GM21529 (cell line): ENCODE results near the gene SOX30.
A peak's percentile ranks its signal among the peaks of the same experiment; 100 is the strongest.

ENCODE experiments used
- ATAC-seq: cut with Tn5 transposase; IDR thresholded peaks from one replicate; pipeline ENCODE4 v1.9.1; 2021; ENCODE audit not compliant: unreplicated experiment

SOX30 gene

DNA sequence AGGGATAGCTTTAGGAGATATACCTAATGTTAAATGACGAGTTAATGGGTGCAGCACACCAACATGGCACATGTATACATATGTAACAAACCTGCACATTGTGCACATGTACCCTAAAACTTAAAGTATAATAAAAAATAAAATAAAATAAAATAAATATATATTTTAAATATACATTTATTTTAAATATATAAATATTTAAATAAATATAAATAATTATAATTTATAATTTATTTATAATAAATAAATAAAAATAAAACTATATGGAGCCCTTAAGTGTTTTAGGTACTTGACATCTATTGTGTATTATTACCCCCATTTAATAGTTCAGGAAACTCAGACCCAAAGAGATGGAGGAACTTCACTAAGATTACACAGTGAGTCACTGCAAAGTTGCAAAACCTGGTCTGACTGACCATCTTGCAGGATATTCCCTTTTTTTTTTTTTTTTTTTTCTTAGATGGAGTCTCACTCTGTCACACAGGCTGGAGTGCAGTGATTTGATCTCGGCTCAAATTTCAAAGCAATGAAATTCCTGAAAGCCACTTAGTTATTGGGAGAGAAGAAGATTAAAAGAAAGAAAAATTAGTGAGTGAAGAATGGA is 13.3 kb upstream of the SOX30 start:
- no peak for ATAC-seq

DNA sequence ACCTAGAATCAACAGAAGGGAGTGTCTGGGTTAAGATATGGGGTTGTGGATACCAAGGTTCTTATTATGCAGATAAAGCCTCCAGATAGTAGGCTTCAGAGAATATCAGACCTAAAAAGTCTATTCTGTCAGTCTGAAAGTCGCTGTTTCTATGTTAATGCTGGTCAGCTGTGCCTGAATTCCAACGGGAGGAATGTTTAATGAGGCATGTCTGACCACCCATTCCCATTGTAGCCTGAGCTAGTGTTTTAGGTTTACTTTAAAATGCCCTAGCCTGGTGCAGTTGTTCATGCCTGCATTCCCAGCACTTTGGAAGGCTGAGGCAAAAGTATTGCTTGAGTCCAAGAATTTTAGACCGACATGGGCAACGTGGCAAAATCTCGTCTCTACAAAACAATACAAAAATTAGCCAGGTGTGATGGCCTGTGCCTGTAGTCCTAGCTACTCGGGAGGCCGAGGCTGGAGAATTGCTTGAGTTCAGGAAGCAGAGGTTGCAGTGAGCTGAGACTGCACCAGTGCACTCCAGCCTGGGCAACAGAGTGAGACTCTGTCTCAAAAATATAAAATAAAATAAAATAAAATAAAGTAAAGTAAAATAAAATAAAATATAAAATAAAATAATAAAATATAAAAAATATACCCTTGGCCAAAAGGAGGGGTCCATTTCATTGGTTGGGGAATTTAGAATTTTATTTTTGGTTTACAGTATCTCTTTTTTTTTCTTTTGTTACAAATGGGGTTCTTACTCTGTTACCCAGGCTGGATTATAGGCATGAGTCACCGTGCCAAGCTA is 7.8 kb upstream of the SOX30 start:
- ATAC-seq, result no peak

DNA sequence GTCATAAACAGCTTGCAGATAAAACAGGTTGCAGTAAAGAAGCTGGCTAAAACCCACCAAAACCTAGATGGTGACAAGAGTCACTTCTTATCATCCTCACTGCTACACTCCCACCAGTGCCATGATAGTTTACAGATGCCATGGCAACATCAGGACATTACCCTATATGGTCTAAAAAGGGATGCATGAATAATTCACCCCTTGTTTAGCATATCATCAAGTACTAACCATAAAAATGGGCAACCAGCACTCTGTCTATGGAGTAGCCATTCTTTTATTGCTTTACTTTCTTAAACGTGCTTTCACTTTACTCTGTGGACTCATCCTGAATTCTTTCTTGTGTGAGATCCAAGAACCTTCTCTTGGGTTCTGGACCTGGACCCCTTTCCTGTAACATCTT is 6.7 kb upstream of the SOX30 start:
- no peak for ATAC-seq

GRCh38 chr5:157657516-157657915 is 5.3 kb upstream of the SOX30 start:
- ATAC-seq, result no peak

DNA sequence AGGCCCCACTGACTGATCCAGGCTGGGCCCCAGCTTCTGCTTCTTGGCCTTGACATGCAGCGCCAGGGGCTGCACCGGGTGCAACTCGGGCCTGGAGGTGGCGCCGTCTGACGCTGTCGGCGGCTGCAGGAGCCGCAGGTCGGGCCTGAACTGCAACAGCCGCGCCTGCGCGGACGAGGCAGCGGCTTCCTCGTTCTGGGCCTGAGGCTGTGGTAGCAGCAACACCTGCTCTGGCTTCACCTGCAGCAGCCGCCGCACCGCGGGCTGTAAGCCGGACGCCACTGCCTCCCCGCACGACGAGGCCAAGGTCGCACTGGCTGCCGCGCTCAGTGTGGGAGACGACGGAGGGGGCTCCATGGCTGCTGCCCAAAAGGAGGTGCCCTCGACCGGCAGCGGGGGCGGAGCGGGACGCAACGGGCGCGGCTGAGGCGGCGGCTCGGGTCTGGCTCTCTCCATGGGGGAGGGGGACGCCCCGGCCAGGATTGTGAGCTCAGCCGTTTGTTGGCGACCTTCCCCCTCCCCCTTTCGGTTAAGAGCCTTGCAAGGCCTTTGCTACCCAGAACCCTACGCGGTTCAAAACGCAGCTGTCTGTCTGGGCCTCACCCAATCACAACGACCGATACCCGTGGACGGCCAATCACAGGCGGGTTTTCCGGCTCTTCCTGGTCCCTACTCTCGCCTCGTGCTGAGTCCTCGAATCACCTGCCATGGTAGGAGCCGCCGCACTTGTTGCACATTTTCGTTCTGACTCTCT is 438 bp downstream of the SOX30 start:
- ATAC-seq, result peak; percentile 92

- ATAC-seq, result no peak
Measured at GRCh38 chr5:157650991-157651611, 1.1 kb downstream of the SOX30 start.

GRCh38 chr5:157649101-157649500 is 3.1 kb downstream of the SOX30 start:
- no peak for ATAC-seq

- ATAC-seq, result no peak
Measured at GRCh38 chr5:157648275-157648990, 3.8 kb downstream of the SOX30 start.

GRCh38 chr5:157640406-157641066 is 11.7 kb downstream of the SOX30 start:
- no peak for ATAC-seq

- no peak for ATAC-seq
Measured at GRCh38 chr5:157630341-157630740, 21.9 kb downstream of the SOX30 start.

- no peak for ATAC-seq
Measured at GRCh38 chr5:157626831-157627230, 25.4 kb downstream of the SOX30 start.

- no peak for ATAC-seq
Measured at GRCh38 chr5:157624144-157624543, 28.1 kb downstream of the SOX30 start.

DNA sequence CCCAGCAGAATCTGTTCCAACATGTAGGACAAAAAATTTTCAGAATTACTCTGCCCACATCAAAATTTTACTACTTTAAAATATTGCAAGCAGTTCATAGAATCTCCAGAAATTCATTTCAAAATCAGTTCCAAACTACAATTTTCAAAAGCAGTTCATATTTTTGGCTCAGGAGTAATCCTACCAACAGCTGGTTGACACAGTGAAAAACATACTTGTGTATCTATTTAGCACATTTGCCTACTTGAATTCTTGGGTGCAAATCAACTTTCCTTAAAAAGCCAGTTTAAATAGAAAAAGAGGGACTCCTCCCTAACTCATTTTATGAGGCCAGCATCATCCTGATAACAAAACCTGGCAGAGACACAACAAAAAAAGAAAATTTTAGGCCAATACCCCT is 31.5 kb downstream of the SOX30 start:
- no peak for ATAC-seq

- ATAC-seq, result no peak
Measured at GRCh38 chr5:157618191-157618765, 34.0 kb downstream of the SOX30 start.

GRCh38 chr5:157616785-157617184 is 35.5 kb downstream of the SOX30 start:
- ATAC-seq, result no peak

DNA sequence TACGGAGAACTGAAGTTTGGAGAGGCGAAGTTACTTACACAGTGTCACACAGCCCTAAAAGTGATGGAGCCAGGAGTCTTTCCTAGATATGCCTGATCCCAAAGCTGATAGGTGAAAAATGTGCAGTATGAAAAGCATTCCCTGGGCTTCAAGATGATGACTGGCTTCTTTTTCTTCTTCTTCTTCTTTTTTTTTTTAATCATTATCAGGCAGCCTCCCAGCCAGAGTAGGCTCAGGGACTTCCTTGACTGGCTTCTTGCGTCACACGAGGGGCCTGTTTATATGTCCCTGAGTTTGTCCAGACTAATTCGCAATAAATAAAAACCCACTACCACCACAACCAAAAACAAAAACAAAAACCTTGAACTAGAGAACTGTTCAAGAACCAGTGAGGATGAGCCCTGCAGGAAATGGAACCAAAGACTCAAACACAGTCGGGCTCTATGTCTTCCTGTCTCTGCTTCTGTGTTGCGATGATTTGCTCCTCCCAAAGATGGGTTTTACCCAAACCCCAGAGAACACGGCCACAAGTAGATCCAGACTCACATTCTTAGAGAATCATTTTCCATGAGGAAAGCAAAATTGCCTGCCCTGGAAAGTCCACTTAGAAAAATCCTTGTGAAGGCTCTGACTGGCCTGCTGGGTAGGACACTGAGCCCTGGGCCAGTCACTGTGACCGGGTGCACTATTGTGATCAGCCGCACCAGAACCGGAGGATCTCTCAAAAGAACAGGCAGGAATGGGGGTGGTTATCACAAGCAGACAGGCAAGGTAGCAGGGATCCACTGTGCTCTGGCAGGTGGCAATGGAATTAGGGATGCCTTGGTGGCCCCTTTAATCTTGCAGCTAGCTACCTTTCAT is 38.6 kb downstream of the SOX30 start:
- ATAC-seq, result no peak

DNA sequence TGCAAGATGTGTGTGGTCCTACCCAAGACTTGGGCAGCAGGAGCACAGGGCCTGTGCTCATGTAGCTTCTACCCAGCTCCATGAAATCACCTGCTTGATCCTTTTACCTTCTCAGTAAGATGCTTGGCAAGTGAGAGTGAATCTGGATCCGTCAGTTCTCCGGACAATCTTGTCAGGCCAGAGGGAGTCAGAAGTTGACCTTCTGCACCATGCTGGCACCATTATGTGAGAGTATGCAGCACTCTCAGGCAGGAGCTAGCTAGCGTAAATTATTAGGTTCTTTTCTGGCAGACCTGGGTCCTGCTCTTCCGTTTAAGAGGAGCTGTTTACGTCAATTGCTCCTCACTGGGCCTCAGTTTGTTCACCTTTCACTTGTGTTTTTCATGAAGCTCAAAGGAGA is 39.7 kb downstream of the SOX30 start:
- no peak for ATAC-seq

GRCh38 chr5:157611571-157612476 is 40.4 kb downstream of the SOX30 start:
- peak; percentile 69 for ATAC-seq
